ENCODE data around the gene NUDT3.

The NUDT3 gene

DNA sequence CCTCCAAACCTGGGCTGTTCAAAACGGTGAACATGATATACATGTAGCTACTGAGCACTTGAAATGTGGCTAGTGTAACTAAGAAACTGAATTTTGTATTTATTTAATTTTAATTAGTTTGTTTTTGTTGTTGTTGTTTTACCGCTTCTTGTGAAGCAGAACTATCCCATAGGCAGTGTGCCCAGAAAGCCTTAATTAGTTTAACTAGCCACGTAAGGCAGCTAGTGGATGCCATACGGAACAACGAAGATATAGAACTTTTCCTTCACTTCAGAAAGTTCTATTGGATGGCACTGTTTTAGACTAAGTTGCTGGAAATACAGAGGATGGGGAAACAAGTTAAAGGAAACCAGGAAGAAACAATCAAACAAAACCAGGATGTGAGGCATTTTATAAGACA lies 70.6 kb downstream of the NUDT3 start:
- DNase-seq (ENCODE audit: low read depth): no peak

GRCh38 chr6:34319471-34319885 lies 73.0 kb downstream of the NUDT3 start:
- no peak for DNase-seq (ENCODE audit: low read depth)

DNA sequence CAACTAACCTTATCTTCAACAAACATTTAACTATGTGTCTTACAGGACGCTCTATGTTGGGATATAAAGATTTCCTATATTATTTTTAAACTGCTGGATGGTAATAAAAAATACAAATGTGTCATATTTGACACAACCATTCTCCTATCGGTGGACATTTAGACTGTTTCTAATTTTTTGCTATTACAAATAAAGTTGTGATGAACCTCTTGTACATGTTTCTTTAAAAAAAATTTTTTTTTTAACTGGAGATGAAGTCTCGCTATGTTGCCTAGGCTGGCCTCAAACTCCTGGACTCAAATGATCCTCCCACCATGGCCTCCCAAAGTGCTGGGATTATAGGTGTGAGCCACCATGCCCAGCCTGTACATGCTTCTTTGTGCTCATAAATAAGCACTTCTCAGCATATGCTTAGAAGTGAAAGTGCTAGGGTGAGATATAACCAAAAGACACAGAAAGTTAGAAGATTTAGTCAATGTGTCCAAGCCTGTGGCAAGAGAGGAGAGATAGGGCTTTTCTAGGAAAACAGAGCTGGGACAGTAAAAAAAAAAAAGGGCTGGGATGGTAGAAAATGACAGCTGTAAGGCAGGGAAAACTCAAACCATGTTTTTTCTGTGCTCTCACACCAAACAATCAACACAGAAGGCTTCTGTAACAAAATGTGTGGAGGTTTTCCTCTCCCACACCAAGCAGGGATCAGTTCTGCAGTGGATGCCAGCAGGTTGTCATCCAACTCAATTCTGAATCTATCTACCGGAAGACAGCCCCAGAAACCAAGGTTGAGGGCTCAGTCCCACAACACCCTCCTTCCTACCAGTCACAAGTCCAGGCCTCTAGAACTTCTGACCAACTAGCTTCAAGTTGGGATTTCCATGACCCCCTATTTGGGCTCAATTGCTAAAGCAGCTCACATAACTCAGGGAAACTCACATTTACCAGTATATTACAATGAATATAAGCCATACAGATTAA lies 73.7 kb downstream of the NUDT3 start:
- no peak for DNase-seq (ENCODE audit: low read depth)

DNA sequence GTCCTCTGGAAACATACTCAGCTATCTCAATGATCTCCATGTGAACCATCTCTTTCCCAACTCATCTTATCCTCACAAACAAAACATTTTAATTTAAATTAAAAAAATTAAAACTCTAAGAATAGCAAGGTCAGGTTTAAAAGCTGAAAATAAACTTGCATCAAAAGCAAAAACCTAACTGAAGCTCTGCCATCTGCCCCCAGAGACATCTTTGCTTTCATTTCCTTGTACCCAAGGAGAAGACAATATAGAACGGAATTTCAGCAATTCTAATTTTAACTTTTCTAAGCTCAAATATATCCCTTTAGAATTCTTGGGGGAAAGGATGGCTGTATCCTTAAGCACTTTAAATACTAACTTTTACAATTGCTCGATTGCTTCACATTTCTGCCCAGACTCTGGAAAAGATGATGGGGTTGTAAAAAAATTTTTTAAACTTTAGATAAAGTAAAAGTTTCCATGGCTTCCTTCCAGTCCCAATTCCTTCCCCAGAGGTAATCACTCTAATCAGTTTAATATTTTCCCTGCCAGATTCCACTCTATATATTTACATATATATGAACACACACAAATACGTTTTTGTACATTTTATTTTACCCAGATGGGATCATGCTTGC lies 74.5 kb downstream of the NUDT3 start:
- DNase-seq (ENCODE audit: low read depth): no peak

DNA sequence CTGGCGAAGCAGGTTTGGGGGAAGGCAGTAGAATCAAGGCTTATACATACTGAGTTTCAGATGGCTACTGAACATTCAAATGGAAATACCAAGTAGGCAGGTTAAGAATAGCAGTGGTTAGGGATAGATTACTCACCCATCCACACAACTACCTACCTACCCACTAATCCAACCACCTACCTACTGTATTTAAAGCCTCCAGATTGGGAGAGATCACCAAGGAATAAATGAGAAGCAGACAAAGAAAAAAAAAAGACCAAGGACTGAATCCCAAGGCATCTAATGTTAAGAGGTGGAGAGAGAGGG lies 75.3 kb downstream of the NUDT3 start:
- no peak for DNase-seq (ENCODE audit: low read depth)

DNA sequence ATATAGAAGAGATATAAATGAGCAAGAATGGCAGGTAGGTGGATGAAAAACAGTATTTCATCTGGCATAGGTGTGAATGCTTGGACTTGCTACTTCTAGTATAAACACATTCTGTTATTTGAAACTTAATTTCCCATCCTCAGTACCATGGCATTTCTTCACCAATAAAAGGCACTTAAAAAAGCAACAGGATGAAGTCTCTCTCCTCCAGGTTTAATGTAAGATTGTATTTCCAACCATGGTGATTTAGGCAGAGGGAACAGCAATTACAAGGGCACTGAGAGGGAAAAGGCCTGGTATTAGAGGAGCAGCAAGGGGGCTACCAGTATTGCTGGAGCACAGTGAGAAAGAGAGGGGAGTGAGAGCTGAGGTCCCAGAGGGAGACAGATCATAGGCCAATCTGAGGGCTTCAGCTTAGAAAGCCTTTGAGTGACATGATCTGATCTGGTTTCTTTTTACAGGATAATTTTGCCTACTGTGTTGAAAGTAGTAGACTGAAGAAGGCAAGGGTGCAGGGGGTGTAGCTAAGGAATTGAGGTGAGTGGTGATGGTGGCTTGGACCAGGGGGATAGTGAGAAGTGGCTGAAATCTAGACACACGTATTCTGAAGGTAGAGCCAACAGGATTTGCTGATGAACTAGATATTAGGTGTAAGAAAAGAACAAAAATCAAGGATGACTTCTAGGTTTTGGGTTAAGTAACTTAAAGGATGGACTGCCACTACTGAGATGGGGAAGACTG lies 75.9 kb downstream of the NUDT3 start:
- DNase-seq (ENCODE audit: low read depth): no peak

DNA sequence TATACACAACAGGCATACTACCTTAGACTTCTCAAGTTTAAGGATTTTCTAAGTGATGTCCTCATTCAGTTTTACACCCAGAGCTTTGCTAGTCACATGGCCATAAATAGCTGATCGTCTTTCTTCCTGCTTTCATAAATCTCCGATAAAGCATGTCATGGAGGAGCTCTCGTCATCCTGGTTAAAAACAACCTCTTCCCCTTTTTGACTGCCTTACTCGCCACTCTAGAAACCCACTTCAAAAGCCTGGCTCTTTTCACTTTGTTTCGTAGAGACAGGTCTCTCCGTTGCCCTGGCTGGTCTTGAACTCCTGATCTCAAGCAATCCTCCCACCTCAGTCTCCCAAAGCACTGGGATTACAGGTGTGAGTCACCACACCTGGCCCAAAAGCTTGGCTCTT lies 76.7 kb downstream of the NUDT3 start:
- DNase-seq (ENCODE audit: low read depth): no peak

- DNase-seq (ENCODE audit: low read depth): no peak
These were observed 77.2 kb downstream of the NUDT3 start for GRCh38 chr6:34315256-34315655.

DNA sequence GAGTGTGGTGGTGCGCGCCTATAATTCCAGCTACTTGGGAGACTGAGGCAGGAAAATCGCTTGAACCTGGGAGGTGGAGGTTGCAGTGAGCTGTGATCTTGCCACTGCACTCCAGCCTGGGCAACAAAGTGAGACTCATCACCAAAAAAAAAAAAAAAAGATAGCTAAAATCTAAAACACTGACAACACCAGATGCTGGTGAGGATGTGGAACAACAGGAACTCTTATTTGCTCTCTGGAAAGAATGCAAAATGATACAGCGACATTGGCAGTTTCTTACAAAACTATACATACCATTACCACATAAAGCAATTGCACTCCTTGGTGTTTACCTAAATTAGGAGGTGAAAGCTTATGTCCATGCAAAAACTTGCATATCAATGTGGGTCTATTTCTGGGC lies 80.2 kb downstream of the NUDT3 start:
- no peak for DNase-seq (ENCODE audit: low read depth)

GRCh38 chr6:34310817-34311216 lies 81.7 kb downstream of the NUDT3 start:
- DNase-seq (ENCODE audit: low read depth): no peak

- DNase-seq (ENCODE audit: low read depth): no peak
These were observed 84.0 kb downstream of the NUDT3 start for GRCh38 chr6:34308483-34308882.

GRCh38 chr6:34305982-34306708 lies 86.3 kb downstream of the NUDT3 start:
- DNase-seq (ENCODE audit: low read depth): no peak

GRCh38 chr6:34305497-34305896 lies 87.0 kb downstream of the NUDT3 start:
- DNase-seq (ENCODE audit: low read depth): no peak

- DNase-seq (ENCODE audit: low read depth): no peak
These were observed 88.3 kb downstream of the NUDT3 start for GRCh38 chr6:34304164-34304563.

GRCh38 chr6:34302929-34303328 lies 89.5 kb downstream of the NUDT3 start:
- no peak for DNase-seq (ENCODE audit: low read depth)

- DNase-seq (ENCODE audit: low read depth): no peak
These were observed 91.1 kb downstream of the NUDT3 start for GRCh38 chr6:34301408-34301807.

DNA sequence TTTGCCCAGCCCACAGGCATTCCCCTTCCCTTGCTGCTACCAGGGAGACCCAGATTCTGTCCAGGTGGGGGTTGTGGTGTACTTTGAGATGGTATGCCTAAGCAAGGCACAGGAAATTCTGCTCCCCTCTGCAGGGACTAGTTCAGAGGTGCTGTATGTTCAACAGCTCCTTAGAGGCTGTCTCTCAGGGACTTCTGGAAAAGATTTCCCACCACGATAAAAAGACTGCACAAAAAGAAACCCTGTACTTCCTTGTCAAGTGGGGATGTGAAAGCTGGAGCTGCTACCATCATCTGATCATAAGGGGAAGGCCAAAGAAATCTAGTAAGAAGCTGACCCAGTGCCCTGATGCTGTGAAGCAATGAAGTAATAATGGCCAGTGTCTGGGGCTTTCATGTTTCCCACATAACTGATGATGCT lies 92.1 kb downstream of the NUDT3 start:
- no peak for DNase-seq (ENCODE audit: low read depth)

DNA sequence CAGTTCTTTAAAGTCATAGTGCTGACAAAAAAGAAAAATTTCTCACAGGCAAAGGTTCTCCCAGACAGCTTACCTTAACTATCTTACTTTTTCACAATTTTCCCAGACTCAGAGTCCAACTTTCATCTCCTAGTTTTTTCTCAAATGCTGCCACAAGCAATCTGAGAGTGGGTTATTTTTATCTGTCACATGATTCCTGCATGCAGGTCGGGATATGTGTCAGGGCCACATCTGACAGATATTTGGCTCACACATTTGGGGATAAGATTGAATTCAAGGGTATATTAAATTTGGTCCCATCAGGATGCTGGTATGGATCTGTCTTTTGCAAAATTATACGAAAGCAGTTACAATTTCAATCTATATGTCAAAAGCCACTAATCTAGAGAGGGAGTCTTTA lies 93.5 kb downstream of the NUDT3 start:
- DNase-seq (ENCODE audit: low read depth): no peak

- DNase-seq (ENCODE audit: low read depth): no peak
These were observed 96.7 kb downstream of the NUDT3 start for GRCh38 chr6:34295721-34296120.

GRCh38 chr6:34292954-34293353 lies 99.5 kb downstream of the NUDT3 start:
- no peak for DNase-seq (ENCODE audit: low read depth)

GRCh38 chr6:34289137-34289536 lies 103.3 kb downstream of the NUDT3 start:
- DNase-seq (ENCODE audit: low read depth): no peak

DNA sequence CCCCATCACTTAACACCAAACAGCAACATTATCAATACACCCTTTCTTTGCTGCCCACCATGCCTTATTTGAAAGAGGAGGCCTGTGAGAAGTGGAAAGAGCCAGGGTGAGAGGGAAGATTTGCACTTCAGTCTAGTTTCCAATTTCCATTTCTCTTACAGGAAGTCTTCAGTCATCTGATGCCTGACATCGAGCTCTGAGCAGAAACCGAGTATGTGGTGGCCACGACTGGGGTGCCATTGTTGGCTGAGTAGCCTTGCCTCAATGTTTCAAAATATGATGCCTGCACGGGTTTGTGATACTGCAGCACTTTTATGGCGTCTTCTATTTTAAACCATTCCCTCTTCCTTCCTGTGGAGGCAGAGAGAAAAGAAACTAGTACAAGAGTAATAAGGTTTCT lies 103.9 kb downstream of the NUDT3 start:
- DNase-seq (ENCODE audit: low read depth): no peak
